ENCODE measurements around the gene UEVLD. TPM values are rescaled to one million over a fixed set of nuclear protein-coding genes. Genes with fewer than 3 reads are reported as not detected.

Gene UEVLD
- total and polyA plus RNA-seq, 10 donors: 4.1 to 23.0 (median 19.7) TPM

GRCh38 chr11:18502352-18502751, 86.2 kb downstream of the UEVLD start:
- DNase-seq: no peak
- H3K9me3 ChIP-seq: no peaks in the 10 kb centered on the region
- TF ChIP-seq POLR2AphosphoS5 (IDR thresholded peaks at IDR 0.05): no peak
- TF ChIP-seq POLR2A (IDR thresholded peaks at IDR 0.05): no peak
- TF ChIP-seq CTCF (IDR thresholded peaks at IDR 0.05 in 8 of 11, conservative IDR thresholded peaks at IDR 0.05 in 3 of 11): no peak
- H3K4me3 ChIP-seq: no peak overlapping the region
- intact Hi-C loops (cut with DNase I; ENCODE audit: low total_unique reads): no loop called here
- H3K4me1 ChIP-seq: no peaks in the 10 kb centered on the region
- H3K36me3 ChIP-seq: peaks cover 4 to 97% (median 80%) of the 10 kb centered on the region in 6 donors
- no peaks in the 10 kb centered on the region for H3K27me3 ChIP-seq (replicated peaks in 1 of 7)
- no peak overlapping the region for H3K27ac ChIP-seq

GRCh38 chr11:18501629-18502028, 86.9 kb downstream of the UEVLD start:
- no peaks in the 10 kb centered on the region for H3K27me3 ChIP-seq (replicated peaks in 1 of 7)
- no peak overlapping the region for H3K4me3 ChIP-seq
- 94 to 100% (median 98%) methylated on average over 1 of the region's 1 CpG for WGBS, 5 donors
- H3K27ac ChIP-seq: no peak overlapping the region
- no peaks in the 10 kb centered on the region for H3K4me1 ChIP-seq
- TF ChIP-seq CTCF (IDR thresholded peaks at IDR 0.05 in 8 of 11, conservative IDR thresholded peaks at IDR 0.05 in 3 of 11): no peak
- no peak for TF ChIP-seq POLR2AphosphoS5 (IDR thresholded peaks at IDR 0.05)
- no peak for TF ChIP-seq POLR2A (IDR thresholded peaks at IDR 0.05)
- H3K36me3 ChIP-seq: peaks cover 4 to 97% (median 78%) of the 10 kb centered on the region in 6 donors
- no peaks in the 10 kb centered on the region for H3K9me3 ChIP-seq
- intact Hi-C loops (cut with DNase I; ENCODE audit: low total_unique reads): no loop called here
- DNase-seq: no peak

- H3K4me1 ChIP-seq: no peaks in the 10 kb centered on the region
- intact Hi-C loops (cut with DNase I; ENCODE audit: low total_unique reads): no loop called here
- no peaks in the 10 kb centered on the region for H3K9me3 ChIP-seq
- no peak for DNase-seq
- WGBS, 5 donors: 85 to 92% (median 90%) methylated on average over 1 of the region's 1 CpG
- H3K4me3 ChIP-seq: no peak overlapping the region
- H3K27me3 ChIP-seq (replicated peaks in 1 of 7): no peaks in the 10 kb centered on the region
- H3K36me3 ChIP-seq: peaks cover 4 to 97% (median 63%) of the 10 kb centered on the region in 6 donors
- TF ChIP-seq POLR2A (IDR thresholded peaks at IDR 0.05) (no peak), CTCF (IDR thresholded peaks at IDR 0.05 in 8 of 11, conservative IDR thresholded peaks at IDR 0.05 in 3 of 11) (no peak), POLR2AphosphoS5 (IDR thresholded peaks at IDR 0.05) (no peak)
- H3K27ac ChIP-seq: no peak overlapping the region
These were observed 90.5 kb downstream of the UEVLD start for GRCh38 chr11:18498039-18498438.

- Histone ChIP-seq H3K9me3 (no peaks in the 10 kb centered on the region), H3K4me1 (no peaks in the 10 kb centered on the region), H3K4me3 (no peak overlapping the region), H3K27ac (no peak overlapping the region), H3K36me3 (peaks cover under 1 to 97% (median 56%) of the 10 kb centered on the region in 6 donors), H3K27me3 (replicated peaks in 1 of 7) (no peaks in the 10 kb centered on the region)
- intact Hi-C loops (cut with DNase I; ENCODE audit: low total_unique reads): no loop called here
- DNase-seq: no peak
- WGBS, 5 donors: 88 to 98% (median 92%) methylated on average over 4 of the region's 4 CpGs
- no peak for TF ChIP-seq POLR2A (IDR thresholded peaks at IDR 0.05)
- no peak for TF ChIP-seq POLR2AphosphoS5 (IDR thresholded peaks at IDR 0.05)
- no peak for TF ChIP-seq CTCF (IDR thresholded peaks at IDR 0.05 in 8 of 11, conservative IDR thresholded peaks at IDR 0.05 in 3 of 11)
These were observed 92.8 kb downstream of the UEVLD start for GRCh38 chr11:18495703-18496102.

Measured in spleen (tissue), 11 donors.